ENCODE data around the gene ASCC3.

Gene ASCC3

DNA sequence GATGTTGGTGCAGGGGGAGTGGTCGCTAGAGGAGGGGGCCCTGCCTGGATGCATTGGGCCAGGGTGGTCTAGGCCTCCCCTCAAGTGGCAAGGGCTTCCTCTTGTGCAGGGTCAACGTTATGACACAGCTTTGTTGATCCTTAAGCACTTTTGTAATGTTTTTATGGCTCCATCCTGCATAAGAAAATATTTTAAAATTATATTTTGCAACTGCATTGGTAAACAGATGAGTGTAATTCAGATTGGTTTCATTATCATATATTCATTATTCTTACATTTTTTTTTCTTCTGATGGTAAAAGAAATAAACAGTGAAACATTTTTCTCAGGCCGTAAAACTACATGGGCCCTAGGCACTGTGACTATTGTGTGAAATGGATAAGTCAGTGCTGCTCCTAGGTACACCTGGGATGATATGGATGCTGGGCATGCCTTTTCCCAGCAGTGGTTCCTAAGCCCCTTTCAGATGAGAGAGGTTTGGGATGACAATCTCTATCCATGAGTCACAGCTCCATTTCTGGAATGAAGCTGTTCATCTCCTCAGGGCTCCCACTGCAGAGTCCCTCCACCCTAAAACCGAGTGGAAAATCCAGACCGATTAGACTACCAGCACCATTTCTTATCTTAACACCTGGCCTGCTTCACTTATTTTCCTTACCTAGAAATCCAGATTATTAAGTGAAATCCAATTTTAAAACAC, 410.6 kb downstream of the ASCC3 start:
- no peak for DNase-seq (ENCODE audit: low read depth)
- H3K4me3 ChIP-seq (ENCODE audit: low read depth, low read length) = no peak overlapping the region
- TF ChIP-seq, protein P1, sequence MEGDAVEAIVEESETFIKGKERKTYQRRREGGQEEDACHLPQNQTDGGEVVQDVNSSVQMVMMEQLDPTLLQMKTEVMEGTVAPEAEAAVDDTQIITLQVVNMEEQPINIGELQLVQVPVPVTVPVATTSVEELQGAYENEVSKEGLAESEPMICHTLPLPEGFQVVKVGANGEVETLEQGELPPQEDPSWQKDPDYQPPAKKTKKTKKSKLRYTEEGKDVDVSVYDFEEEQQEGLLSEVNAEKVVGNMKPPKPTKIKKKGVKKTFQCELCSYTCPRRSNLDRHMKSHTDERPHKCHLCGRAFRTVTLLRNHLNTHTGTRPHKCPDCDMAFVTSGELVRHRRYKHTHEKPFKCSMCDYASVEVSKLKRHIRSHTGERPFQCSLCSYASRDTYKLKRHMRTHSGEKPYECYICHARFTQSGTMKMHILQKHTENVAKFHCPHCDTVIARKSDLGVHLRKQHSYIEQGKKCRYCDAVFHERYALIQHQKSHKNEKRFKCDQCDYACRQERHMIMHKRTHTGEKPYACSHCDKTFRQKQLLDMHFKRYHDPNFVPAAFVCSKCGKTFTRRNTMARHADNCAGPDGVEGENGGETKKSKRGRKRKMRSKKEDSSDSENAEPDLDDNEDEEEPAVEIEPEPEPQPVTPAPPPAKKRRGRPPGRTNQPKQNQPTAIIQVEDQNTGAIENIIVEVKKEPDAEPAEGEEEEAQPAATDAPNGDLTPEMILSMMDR (IDR thresholded peaks at IDR 0.05; ENCODE audit: control insufficient read depth, extremely low read depth, insufficient read depth) = no peak

DNA sequence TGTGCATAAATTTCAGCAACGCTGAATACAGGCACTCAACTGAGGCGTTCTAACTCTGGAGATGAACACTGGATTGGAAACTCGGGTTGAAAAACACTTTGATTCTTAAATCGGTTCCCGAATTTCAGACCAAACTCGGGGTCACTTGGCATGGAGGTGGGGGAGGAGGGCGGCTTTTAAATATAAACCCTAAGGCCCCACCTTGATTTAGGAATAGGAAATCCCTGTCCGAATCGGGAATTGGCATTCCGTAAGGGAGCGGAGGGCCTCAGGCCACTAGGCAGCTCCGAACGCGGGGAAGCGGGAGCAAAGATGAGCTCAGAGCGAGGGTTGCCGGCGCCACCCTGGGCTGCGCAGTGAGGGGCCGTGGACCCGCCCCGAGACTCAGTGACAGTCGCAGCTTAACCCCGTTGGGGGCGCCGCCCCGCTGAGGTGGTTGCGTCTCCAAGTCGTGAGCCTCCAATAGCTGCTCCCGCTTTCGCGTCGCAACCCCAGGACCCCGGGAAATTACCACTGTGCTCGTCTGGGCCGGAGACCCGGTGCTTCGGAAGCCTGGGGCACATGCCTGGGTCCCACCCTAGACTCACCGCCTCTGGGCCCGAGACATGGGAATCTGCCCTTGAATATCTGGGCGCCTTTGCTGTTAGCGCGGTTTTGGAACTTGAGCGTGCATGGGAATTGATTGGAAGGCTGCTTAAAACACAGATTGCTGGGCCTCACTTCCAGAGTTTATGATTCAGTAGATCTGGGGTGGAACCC, 411.8 kb downstream of the ASCC3 start:
- TF ChIP-seq, protein P1 (IDR thresholded peaks at IDR 0.05; ENCODE audit: control insufficient read depth, extremely low read depth, insufficient read depth) = no peak
- no peak for DNase-seq (ENCODE audit: low read depth)
- H3K4me3 ChIP-seq (ENCODE audit: low read depth, low read length) = no peak overlapping the region

DNA sequence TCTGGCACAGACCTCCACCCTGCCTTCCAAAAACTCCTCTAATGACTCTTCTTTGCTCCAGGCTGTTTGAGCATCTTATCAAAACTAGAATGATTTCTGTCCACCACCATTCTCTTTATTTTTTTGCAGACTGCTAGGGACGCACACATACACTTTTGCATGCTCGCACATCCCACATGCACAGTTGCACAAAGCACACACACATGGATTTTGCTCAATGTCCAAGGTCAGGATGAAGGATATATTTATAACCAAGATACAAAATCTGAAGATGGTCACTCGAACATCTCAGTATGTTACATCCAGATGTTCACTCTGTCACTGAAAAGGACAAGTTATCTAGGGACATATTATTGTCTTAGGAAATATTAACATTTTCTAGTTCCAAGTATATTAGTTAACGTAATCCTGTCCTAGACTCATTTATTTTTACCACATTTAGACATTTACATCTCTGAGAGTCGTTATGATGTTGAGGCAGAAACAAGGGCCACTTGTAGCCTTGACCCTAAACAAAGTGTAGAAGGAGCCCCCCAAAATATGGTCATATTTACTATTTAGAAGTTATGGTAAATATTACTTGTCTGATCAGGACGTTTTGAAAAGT, 413.0 kb downstream of the ASCC3 start:
- no peak for DNase-seq (ENCODE audit: low read depth)
- no peak overlapping the region for H3K4me3 ChIP-seq (ENCODE audit: low read depth, low read length)

DNA sequence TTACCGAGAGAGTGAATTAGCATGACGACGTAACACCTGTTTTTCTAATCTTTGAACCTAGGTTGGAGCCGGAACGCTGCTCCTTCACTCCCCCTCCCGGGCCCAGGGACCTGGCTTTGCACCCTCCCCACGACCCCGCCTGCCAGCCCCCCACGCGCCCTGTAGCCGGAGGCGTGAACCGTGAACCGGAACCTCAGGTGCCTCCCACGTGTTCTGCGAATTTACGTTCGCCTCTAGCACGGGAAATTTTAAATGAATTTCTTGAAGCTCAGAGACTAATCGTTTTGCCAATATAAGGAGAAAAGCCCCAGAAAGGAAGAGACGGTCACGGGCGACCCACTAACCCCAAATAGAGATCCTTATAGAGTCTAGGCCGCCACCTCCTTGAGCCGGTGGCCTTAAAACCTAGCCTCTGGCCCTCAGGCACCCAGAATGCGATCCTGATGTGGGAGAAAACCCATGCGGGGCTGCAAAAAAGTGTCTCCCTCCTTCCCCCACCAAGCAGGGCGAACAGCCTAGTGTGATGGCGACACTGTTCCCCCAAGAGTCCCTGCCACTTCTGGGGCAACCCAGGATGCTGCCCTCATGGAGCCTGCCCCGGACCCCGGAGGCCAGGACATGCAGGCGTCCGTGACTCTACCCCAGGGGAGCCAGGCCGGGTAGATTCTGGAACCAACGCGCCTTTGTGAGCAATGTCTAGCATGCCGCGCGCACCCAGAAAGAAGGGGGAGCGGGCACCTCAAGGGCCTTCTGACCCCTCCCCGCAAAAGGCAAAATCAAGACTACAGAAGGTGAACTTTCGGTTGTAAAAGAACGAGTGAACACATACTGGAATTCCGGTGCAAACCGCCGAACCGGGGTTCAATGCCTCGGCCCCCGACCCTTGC, 413.8 kb downstream of the ASCC3 start:
- TF ChIP-seq, protein P1 (IDR thresholded peaks at IDR 0.05; ENCODE audit: control insufficient read depth, extremely low read depth, insufficient read depth) = no peak
- H3K4me3 ChIP-seq (ENCODE audit: low read depth, low read length) = no peak overlapping the region
- no peak for DNase-seq (ENCODE audit: low read depth)

More for the DNA sequence above, 413.0 kb downstream of the ASCC3 start:
- TF ChIP-seq, protein P1 (IDR thresholded peaks at IDR 0.05; ENCODE audit: control insufficient read depth, extremely low read depth, insufficient read depth) = no peak

DNA sequence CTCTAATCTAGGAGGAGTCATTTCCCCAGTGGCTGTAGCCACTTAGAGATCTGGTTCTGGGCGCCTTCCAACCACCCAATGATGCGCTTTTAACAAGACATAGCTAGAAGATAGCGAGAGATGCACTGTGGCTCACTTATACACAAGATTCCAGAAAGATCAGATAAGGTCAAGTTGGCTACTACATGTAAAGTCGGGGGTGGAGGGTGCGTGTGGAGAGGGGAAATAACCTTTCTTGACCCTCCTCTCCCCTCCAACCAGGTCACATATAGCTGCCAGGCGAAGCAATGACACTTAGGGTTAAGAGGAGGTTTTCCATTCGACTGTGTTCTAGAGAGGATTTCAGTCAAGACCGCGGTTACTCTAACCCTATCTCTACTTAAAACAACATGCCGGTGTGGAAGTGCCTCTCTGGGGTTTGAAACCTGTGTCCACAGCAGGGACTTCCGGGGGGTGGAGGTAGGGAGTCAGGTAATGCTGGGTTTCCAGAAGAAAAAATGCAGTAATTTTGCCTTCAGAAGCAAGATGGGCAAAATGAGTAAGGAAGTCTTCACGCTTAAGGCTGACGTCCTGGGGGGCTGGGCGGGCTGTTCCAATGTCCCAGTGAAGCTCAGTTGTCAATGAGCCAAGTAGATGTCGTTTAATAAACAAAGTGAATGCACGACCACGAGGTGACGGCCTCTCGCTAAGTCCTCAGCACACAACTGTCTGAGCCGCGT, 414.6 kb downstream of the ASCC3 start:
- TF ChIP-seq, protein P1 (IDR thresholded peaks at IDR 0.05; ENCODE audit: control insufficient read depth, extremely low read depth, insufficient read depth) = no peak
- no peak overlapping the region for H3K4me3 ChIP-seq (ENCODE audit: low read depth, low read length)
- DNase-seq (ENCODE audit: low read depth) = no peak

Measured in LNCaP clone FGC (cell line).